Measurements from ENCODE around the gene SACM1L.

The SACM1L gene

DNA sequence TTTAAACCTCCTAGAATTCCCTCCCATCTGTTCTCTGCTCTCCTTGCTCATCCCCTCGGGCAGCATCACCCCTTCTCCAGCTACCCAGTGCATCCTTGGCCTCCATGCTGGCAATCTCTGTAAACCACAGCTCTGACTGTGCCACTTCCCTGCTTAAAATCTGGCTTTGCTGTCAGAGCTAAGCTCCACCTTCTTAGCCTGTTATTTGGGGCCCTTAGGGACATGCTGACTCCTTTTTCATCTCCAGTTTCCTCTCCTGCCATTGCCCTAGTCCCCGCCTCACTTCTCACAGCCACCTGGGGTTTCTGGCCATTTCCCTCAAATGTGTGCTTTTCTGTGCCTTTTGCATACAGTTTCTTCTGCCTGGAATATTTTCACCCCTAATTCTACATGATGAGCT lies 101.4 kb downstream of the SACM1L start:
- no peak for DNase-seq

DNA sequence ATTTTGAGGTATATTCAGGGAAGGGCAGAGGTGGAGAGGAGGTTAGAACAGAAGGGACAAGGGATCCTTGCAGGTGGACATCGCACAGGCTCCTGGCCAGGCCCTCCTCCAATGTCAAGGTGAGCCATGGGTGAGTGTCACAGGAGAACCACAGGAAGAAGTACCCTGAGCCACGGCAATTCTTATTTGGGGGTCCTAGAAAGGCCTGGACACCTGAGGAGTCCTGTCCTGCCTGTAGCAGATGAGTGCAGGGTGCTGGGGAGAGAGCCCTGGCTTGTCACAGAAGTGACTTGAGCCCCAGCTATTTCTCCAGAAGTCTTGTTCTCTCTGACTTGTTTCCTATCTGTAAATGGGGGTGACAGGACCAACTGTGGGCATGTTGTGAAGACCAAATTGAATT lies 102.8 kb downstream of the SACM1L start:
- DNase-seq, result no peak

DNA sequence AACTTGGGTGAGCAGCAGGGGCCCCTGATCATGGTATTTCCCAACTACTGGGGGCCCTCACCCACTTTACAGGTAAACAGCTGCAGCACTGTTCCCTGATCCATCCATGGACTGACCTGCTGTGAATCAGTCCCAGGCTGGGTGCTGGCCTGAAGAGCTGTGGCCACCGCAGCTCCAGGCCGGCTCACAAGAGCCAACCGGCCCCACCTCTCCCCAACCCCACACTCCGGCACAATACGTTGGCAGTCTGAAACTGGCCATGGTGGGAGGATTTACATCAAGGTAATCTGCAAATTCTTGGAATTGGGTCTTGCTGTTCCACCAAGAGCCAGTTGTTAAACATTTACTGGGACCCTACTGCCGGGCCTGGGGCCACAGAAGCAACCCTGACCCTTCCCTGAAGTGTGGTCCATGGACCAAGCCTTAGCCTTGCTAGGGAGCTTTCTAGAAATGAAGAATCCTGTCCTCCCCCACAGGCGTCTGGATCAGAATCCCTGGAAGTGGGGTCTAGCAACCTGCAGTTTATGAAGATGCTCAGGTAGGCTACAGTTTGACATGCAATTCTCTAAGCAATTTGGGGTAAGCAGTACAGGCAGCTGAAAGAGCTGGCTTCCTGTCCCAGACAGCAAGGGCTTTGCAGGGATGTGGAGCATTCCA lies 103.4 kb downstream of the SACM1L start:
- no peak for DNase-seq

DNA sequence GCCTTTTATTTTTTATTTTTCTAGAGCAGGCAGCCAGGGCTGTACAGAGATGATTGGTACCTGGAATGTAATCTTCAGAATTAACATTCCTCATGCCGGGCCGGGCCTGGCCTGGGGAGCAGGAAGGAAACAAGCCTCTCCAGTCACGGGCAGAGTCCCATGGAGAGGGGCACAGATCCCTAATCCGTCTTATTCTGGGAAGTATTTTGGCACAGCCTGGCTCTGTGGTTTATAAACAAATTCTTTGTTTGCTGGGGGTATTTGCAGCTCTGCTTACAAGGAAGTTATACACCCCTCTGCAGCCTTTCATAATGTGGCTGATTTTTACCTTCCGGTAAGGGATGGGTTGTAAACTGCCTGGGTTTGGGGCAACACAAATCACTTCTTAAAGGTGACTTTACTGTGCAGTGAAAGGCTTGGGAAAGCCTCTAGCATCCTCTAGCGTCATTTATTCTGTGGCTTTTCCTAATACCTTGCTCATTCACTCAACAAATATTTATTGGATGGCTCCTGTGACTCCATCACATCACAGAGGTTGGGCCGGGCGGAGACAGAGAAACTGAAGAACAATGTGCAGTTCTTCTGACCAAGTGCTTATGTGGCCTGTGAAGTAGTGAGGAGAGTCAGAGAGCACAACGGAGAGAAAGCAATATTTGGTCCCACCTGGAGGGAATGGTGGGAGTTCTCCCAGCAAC lies 104.4 kb downstream of the SACM1L start:
- DNase-seq, result no peak

DNA sequence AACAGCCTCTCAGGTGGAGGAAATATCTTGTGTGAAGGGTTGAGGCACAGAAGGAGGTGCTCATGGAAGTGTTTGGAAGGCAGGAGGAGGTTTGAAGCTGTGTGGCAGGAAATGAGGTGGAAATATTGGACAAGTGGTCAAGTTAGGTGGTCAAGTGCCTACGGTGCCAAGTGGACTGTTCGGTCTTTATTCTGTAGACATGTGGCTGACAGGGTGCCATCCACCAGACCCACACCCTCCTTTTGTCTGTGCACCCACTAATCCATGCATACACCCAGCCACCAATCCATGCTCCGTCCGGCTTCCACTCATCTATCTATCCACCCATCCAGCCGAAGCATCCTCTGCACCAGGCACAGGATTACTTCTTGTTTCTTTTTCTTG lies 105.0 kb downstream of the SACM1L start:
- no peak for DNase-seq

DNA sequence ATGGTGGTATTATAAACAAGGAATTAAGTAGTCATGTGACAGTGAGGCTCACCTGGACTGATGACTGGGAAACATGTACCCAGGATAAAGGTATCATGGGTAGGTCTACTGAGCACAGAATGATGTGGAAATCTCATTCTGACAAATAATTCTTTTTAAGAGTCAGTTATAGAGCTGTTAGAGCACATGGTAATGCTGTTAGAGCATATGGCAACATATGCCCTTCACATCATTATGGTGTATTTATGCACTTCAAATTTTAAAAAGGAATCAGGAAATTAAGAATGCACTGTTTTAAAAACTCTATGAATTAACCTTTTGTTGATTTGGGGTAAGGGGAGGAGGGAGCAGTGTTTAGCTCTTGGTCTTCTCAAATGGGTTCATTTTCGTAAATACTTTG lies 105.5 kb downstream of the SACM1L start:
- DNase-seq, result no peak
